Fibroblast of lung (primary cell): ENCODE measurements around the gene ZNF609.

Experiments used
- EZH2 ChIP-seq: IDR thresholded peaks from 2 replicates; pipeline ENCODE4 v1.5.1; 2012; ENCODE audit warnings: low read length, control low read depth, mild to moderate bottlenecking; ENCODE audit errors: missing control alignments
- TF ChIP-seq, protein P1 (sequence below), 2 donors: IDR thresholded peaks in 1 of 2; conservative IDR thresholded peaks in 1 of 2; 1 replicate in 1 of 2; 2 replicates in 1 of 2; pipeline ENCODE4 v1.5.1; 2011 to 2012; ENCODE audit warnings: low read length in 2 of 2, control low read depth in 1 of 2, inconsistent platforms in 1 of 2, low read depth in 1 of 2, mild to moderate bottlenecking in 1 of 2

DNA sequence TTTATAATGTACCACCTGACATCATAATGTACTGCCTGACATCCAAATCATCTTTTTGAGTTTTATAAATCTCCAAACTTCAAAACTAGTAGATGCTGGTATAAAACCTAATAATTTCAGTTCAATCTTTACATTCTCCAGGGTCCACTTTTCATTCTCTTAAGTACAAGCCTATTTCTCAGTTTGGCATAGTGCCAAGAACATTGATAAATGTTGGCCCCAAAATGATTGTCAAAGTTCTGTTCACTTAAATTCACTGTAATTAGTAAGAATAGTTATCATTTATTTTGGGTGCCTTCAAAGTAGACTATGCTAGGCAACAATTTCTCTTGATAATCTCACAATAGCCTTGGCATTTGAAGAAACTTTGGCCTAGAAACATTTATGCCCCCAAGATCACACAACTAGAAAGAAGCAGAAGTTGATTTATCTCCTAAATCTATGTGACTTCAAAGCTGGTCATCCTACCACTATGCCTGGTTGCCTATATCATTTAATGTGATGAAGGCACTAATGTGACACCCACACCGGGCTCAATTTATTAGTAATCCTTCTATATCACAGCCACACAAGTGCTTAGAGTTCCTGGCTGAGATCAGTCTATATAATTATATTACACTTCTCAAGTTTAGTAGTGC, 101.7 kb downstream of the ZNF609 start:
- TF ChIP-seq, protein P1, sequence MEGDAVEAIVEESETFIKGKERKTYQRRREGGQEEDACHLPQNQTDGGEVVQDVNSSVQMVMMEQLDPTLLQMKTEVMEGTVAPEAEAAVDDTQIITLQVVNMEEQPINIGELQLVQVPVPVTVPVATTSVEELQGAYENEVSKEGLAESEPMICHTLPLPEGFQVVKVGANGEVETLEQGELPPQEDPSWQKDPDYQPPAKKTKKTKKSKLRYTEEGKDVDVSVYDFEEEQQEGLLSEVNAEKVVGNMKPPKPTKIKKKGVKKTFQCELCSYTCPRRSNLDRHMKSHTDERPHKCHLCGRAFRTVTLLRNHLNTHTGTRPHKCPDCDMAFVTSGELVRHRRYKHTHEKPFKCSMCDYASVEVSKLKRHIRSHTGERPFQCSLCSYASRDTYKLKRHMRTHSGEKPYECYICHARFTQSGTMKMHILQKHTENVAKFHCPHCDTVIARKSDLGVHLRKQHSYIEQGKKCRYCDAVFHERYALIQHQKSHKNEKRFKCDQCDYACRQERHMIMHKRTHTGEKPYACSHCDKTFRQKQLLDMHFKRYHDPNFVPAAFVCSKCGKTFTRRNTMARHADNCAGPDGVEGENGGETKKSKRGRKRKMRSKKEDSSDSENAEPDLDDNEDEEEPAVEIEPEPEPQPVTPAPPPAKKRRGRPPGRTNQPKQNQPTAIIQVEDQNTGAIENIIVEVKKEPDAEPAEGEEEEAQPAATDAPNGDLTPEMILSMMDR (conservative IDR thresholded peaks at IDR 0.05 in 1 of 2, IDR thresholded peaks at IDR 0.05 in 1 of 2; ENCODE audit: low read depth in 1 of 2, low read length in 2 of 2) = no peak
- no peak for TF ChIP-seq EZH2
